Pancreas (tissue), 10 donors: ENCODE measurements around the gene TRIM14. TPM values are rescaled to one million over a fixed set of nuclear protein-coding genes. Genes with fewer than 3 reads are reported as not detected.

Experiments used
- ATAC-seq, 4 donors: fragments of 200-7000 bp; cut with Tn5 transposase; one replicate each; pipeline versions ENCODE4 v1.8.0 to v1.9.1; 2020; ENCODE audit warnings: mild to moderate bottlenecking in 4 of 4, moderate library complexity in 4 of 4
- DNase-seq, 6 donors: peaks; one replicate each; pipeline ENCODE4 v3.0.0-alpha.2; 2020
- FAIRE-seq: peaks from 2 replicates; lab custom pipeline; 2012; peaks lifted over from hg19 to GRCh38; lab: Jason Lieb, UNC
- H3K27ac ChIP-seq, 4 donors: fragments of 200-600 bp; sonication (generic); 1 replicate in 3 of 4; 2 replicates in 1 of 4; pipeline versions ENCODE4 v1.5.0 to v1.8.0; 2020
- H3K27me3 ChIP-seq, 4 donors: fragments of 200-600 bp; one replicate each; pipeline ENCODE4 v1.8.0; 2021
- H3K36me3 ChIP-seq, 3 donors: fragments of 200-600 bp; sonication (generic) in 1 of 3; one replicate each; pipeline versions ENCODE4 v1.5.0 to v1.8.0; 2020 to 2021
- H3K4me1 ChIP-seq, 3 donors: fragments of 200-600 bp; one replicate each; pipeline ENCODE4 v1.8.0; 2021
- H3K4me3 ChIP-seq, 4 donors: fragments of 200-600 bp; sonication (generic) in 2 of 4; one replicate each; pipeline versions ENCODE4 v1.5.0 to v1.8.0; 2020 to 2021
- H3K9me3 ChIP-seq, 4 donors: fragments of 200-600 bp; one replicate each; pipeline ENCODE4 v1.8.0; 2021
- WGBS, 2 donors: extraction: QIAGEN DNeasy Blood & Tissue Kit; methylation state at CpG; one replicate each; pipeline ENCODE4 v1.1.7; 2013; 5-methylcytosine and 5-hydroxymethylcytosine counted together
- intact Hi-C, 3 donors: fragments of 100-400 bp; cut with DNase I; formaldehyde crosslinking; loops; one replicate each; pipeline versions ENCODE4 v1.11.1 to v1.14.2; 2022
- polyA plus RNA-seq, 2 donors: library from polyadenylated mRNA; stranded (reverse); fragments of 200-250 nt; gene quantifications; one replicate each; pipeline ENCODE4 v1.2.3, GENCODE V29; 2013
- total RNA-seq, 6 donors: library from RNA; stranded (reverse); fragmentation: NEBNext Ultra II Directional in 4 of 6; extraction: Animal tissue kit (Norgen Biotek cat#: 25700) in 4 of 6; gene quantifications; one replicate each; pipeline versions ENCODE4 v1.2.1 to v1.2.4, GENCODE V29; 2021 to 2023
- TF ChIP-seq, protein P1 (sequence below), 4 donors: fragments of 200-600 bp; sonication (generic) in 3 of 4; IDR thresholded peaks; one replicate each; pipeline versions ENCODE4 v1.5.0 to v1.8.0; 2021; ENCODE audit warnings: antibody characterized with exemption in 4 of 4
- donor health status: healthy with polysubstance abuse.
- donor health status: DM: no; HTN: no; CAD: no; lungs with moderate emphysema.
- donor health status: DM: no; HTN: no; CAD: no.
- donor health status: control.
- donor health status: control.
- donor health status: Bipolar disorder and iron deficiency.
- donor health status: DM: yes; HTN: yes; CAD: no.
- donor health status: DM: no; HTN: no; CAD: no.
- donor health status: DM: no; HTN: no; CAD: no.
- donor health status: DM: yes; HTN: yes; CAD: no.

TRIM14 gene
- total and polyA plus RNA-seq, 8 donors, result 1.2 to 10.4 (median 1.9) TPM

DNA sequence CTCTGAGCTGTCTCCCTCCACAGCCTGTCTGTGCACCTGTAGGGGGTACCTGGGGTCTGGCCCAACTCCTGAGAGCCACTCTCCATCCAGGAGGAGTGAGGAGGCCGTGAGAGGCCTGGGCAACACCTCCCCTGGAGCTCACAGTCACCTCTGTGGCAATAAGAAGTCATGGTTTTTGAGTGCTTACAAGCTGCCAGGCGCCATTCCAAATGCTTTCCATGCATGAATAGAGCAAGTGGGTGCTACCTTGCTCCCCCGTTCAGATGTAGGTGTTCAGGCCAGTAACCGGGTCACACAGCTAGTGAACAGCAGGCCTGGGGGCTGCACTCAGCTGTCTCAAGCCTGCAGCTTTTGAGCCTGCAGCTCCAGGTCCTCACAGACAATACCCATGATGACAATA, 42.8 kb upstream of the TRIM14 start:
- Histone ChIP-seq H3K27ac (no peak overlapping the region), H3K27me3 (no peaks in the 10 kb centered on the region), H3K4me1 (no peaks in the 10 kb centered on the region), H3K4me3 (no peak overlapping the region), H3K36me3 (no peaks in the 10 kb centered on the region), H3K9me3 (no peaks in the 10 kb centered on the region)
- TF ChIP-seq, protein P1, sequence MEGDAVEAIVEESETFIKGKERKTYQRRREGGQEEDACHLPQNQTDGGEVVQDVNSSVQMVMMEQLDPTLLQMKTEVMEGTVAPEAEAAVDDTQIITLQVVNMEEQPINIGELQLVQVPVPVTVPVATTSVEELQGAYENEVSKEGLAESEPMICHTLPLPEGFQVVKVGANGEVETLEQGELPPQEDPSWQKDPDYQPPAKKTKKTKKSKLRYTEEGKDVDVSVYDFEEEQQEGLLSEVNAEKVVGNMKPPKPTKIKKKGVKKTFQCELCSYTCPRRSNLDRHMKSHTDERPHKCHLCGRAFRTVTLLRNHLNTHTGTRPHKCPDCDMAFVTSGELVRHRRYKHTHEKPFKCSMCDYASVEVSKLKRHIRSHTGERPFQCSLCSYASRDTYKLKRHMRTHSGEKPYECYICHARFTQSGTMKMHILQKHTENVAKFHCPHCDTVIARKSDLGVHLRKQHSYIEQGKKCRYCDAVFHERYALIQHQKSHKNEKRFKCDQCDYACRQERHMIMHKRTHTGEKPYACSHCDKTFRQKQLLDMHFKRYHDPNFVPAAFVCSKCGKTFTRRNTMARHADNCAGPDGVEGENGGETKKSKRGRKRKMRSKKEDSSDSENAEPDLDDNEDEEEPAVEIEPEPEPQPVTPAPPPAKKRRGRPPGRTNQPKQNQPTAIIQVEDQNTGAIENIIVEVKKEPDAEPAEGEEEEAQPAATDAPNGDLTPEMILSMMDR (IDR thresholded peaks at IDR 0.05), result no peak
- no peak for FAIRE-seq
- no peak for DNase-seq
- ATAC-seq, result no peak
- intact Hi-C loops, result no loop called here
- 89 to 90% methylated on average over 4 of the region's 4 CpGs for WGBS, 2 donors

DNA sequence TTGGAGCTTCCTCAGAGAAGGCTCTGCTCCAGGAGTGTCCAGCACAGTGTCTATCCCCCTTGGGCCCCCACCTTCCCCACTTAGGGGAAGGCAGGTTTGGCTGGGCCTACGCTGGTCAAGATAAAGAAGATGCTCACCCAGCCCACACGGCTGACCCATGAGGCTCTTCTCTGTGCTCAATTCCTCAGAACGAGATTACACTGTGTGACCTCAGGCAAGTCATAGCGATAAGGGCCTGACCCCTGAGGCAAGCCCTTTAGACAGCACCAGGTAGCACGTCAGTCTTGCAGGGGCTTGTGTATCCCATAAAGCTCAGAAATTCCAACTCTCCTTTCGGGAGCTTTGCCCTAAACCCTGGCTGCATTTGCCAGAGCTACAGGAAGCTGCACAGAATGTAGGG, 40.8 kb upstream of the TRIM14 start:
- ATAC-seq, result no peak
- Histone ChIP-seq H3K9me3 (no peaks in the 10 kb centered on the region), H3K36me3 (no peaks in the 10 kb centered on the region), H3K4me1 (no peaks in the 10 kb centered on the region), H3K27me3 (no peaks in the 10 kb centered on the region), H3K27ac (no peak overlapping the region), H3K4me3 (no peak overlapping the region)
- intact Hi-C loops, result no loop called here
- no peak for FAIRE-seq
- DNase-seq, result no peak
- WGBS, 2 donors, result 85 to 89% methylated on average over 6 of the region's 6 CpGs
- TF ChIP-seq, protein P1 (IDR thresholded peaks at IDR 0.05), result no peak

DNA sequence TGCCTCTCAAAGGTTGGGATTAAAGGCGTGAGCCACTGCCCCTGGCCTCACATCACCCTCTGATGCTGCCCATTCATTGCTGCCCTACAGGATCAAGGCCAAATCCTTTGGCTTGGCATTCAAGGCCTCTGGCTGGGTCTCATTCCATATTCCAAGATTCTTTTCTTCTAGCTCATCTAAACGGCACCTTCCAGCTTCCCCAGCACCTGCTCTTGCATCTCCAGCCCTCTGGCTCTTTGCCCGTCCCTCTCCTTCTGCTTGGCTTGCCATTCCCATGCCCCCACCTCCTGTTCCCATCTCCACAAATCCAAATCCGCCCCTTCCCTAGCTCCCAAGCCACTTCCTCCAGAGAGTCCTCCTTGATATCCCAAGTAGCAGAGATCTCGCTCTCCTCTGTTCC, 40.3 kb upstream of the TRIM14 start:
- Histone ChIP-seq H3K36me3 (no peaks in the 10 kb centered on the region), H3K4me3 (no peak overlapping the region), H3K9me3 (no peaks in the 10 kb centered on the region), H3K27ac (no peak overlapping the region), H3K27me3 (no peaks in the 10 kb centered on the region), H3K4me1 (no peaks in the 10 kb centered on the region)
- ATAC-seq, result no peak
- TF ChIP-seq, protein P1 (IDR thresholded peaks at IDR 0.05), result no peak
- WGBS, 2 donors, result 83 to 89% methylated on average over 5 of the region's 5 CpGs
- intact Hi-C loops, result no loop called here
- FAIRE-seq, result no peak
- DNase-seq, result no peak

DNA sequence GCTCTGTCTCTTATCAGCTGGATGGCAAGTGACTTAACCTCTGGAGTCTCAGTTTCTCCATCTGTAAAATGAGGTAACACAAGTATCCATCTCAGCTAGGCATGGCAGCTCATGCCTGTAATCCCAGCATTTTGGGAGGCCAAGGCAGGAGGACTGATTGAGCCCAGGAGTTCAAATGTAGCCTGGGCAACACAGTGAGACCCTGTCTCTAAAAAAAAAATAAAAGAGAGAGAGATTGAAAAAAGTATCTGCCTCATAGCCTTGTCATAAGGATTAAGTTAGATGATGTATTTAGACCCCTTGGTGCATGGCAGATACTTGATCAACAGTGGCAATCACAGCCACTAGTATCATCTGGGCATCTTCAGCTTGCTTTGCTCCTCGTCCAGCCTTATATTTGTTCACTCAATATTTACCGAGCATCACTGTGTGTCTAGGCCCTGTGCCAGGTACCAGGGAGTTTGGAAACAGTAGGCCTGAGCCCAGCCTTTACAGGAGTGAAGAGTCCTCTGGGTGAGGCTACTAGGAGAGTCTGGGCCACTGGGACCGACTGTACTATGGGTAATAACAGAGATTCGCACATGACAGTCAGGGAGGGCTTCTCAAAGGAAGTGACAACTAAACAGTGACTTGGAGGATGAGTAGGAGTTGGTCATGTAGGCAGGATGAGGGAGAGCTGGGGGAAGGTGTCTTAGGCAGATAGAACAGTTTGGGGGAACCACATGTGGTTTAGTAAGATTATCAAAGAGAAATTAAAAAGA, 39.2 kb upstream of the TRIM14 start:
- H3K36me3 ChIP-seq, result no peaks in the 10 kb centered on the region
- H3K27me3 ChIP-seq, result no peaks in the 10 kb centered on the region
- no peak overlapping the region for H3K27ac ChIP-seq
- ATAC-seq (peak; percentile 67 to 90 (median 87)), DNase-seq (peak in 3 of 6 donors; percentile 33 to 59 (median 48)), FAIRE-seq (no peak)
- WGBS, 2 donors, result 15 to 30% methylated on average over 4 of the region's 4 CpGs
- no peak overlapping the region for H3K4me3 ChIP-seq
- TF ChIP-seq, protein P1 (IDR thresholded peaks at IDR 0.05), result no peak
- intact Hi-C loops, result no loop called here
- H3K4me1 ChIP-seq, result no peaks in the 10 kb centered on the region
- H3K9me3 ChIP-seq, result no peaks in the 10 kb centered on the region

DNA sequence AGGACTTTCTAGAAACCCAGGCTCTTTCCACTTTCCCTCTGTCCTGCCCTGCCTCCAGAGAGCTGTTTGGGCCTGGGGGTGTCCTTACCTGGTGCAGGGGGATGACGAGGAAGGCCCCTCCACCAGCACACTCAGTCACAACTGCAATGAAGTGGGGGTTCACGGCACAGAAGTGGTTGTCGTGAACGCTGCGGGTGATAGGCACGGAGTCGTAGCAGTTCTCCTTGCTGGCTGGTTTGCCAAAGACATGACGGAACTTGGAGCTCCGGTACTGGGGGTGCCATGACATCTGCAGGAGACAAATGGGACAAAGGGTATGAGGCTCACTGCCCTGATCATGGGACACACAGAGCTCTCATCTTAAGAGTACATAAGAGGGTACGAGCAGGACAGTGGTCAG, 38.4 kb upstream of the TRIM14 start:
- H3K9me3 ChIP-seq, result no peaks in the 10 kb centered on the region
- DNase-seq, result no peak
- no peaks in the 10 kb centered on the region for H3K4me1 ChIP-seq
- no peak overlapping the region for H3K4me3 ChIP-seq
- ATAC-seq, result no peak
- WGBS, 2 donors, result 93 to 98% methylated on average over 10 of the region's 10 CpGs
- no peaks in the 10 kb centered on the region for H3K27me3 ChIP-seq
- intact Hi-C loops, result no loop called here
- H3K36me3 ChIP-seq, result no peaks in the 10 kb centered on the region
- no peak overlapping the region for H3K27ac ChIP-seq
- no peak for FAIRE-seq
- TF ChIP-seq, protein P1 (IDR thresholded peaks at IDR 0.05), result no peak
